ENCODE measurements around the gene SULT1C3. TPM values are rescaled to one million over a fixed set of nuclear protein-coding genes. Genes with fewer than 3 reads are reported as not detected.

SULT1C3 gene
- polyA plus RNA-seq, 1 donor (not counting 4 experiments of a cell fraction or from before 2014, with no cell fraction given) = not detected

DNA sequence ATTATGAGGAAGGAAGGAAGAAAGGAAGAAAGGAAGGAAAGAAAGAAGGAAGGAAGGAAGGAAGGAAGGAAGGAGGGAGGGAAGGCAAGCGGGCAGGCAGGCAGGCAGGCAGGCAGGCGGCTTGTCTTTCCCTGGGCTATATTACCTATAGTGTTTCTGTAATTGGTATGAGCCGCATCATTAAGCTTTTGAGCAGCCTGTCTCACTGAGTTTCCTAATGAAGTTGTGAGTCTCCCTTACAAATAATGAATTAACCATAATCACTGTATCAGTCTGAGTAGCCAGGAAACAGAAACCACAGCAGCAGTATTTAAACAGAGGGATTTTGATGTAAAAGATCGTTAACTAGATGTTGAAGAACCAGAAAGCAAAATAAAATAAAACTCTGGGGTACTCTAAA is 11.8 kb upstream of the SULT1C3 start:
- Histone ChIP-seq H3K9me3 (ENCODE audit: control insufficient read depth, low read depth, low read length) (peaks cover 2% of the 10 kb centered on the region), H2AFZ (ENCODE audit: control insufficient read depth, low read length) (no peak overlapping the region), H3K4me1 (ENCODE audit: control insufficient read depth, extremely low read depth, insufficient read depth, low read length) (no peaks in the 10 kb centered on the region), H3K36me3 (ENCODE audit: control insufficient read depth in 2 of 2, extremely low read depth in 1 of 2, insufficient read depth in 2 of 2, low read length in 2 of 2) (no peaks in the 10 kb centered on the region), H3K27ac (ENCODE audit: control insufficient read depth, insufficient read depth, low read length) (no peak overlapping the region), H3K9me1 (ENCODE audit: control insufficient read depth, extremely low read depth, insufficient read depth, low read length) (no peaks in the 10 kb centered on the region), H3K27me3 (ENCODE audit: control insufficient read depth, extremely low read depth, insufficient read depth, low read length) (no peaks in the 10 kb centered on the region), H3K4me3 (ENCODE audit: control insufficient read depth in 2 of 3, extremely low read depth in 1 of 3, insufficient read depth in 2 of 3, low read depth in 1 of 3, low read length in 3 of 3) (no peak overlapping the region), H3K9ac (ENCODE audit: control insufficient read depth, extremely low read depth, insufficient read depth, low read length) (no peak overlapping the region), H4K20me1 (ENCODE audit: control insufficient read depth, extremely low read depth, insufficient read depth, low read length) (no peaks in the 10 kb centered on the region), H3K4me2 (ENCODE audit: control insufficient read depth, extremely low read depth, insufficient read depth, low read depth, low read length) (no peak overlapping the region), H3K79me2 (ENCODE audit: control insufficient read depth, insufficient read depth, low read length) (no peaks in the 10 kb centered on the region)
- dilution Hi-C loops (cut with MboI; ENCODE audit: extremely low pct_ligation_motif_present, low sequenced_read_pairs) = no loop called here
- FAIRE-seq (no peak), DNase-seq (ENCODE audit: low read depth, low spot score) (no peak)
- TF ChIP-seq, protein P1, sequence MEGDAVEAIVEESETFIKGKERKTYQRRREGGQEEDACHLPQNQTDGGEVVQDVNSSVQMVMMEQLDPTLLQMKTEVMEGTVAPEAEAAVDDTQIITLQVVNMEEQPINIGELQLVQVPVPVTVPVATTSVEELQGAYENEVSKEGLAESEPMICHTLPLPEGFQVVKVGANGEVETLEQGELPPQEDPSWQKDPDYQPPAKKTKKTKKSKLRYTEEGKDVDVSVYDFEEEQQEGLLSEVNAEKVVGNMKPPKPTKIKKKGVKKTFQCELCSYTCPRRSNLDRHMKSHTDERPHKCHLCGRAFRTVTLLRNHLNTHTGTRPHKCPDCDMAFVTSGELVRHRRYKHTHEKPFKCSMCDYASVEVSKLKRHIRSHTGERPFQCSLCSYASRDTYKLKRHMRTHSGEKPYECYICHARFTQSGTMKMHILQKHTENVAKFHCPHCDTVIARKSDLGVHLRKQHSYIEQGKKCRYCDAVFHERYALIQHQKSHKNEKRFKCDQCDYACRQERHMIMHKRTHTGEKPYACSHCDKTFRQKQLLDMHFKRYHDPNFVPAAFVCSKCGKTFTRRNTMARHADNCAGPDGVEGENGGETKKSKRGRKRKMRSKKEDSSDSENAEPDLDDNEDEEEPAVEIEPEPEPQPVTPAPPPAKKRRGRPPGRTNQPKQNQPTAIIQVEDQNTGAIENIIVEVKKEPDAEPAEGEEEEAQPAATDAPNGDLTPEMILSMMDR (optimal IDR thresholded peaks at IDR 0.05 in 1 of 3, IDR thresholded peaks at IDR 0.05 in 1 of 3, conservative IDR thresholded peaks at IDR 0.05 in 1 of 3; ENCODE audit: extremely low read depth in 1 of 3, insufficient read depth in 2 of 3, low read length in 3 of 3) = no peak
- no peak for TF ChIP-seq EZH2 (IDR thresholded peaks at IDR 0.05; ENCODE audit: low read length)

DNA sequence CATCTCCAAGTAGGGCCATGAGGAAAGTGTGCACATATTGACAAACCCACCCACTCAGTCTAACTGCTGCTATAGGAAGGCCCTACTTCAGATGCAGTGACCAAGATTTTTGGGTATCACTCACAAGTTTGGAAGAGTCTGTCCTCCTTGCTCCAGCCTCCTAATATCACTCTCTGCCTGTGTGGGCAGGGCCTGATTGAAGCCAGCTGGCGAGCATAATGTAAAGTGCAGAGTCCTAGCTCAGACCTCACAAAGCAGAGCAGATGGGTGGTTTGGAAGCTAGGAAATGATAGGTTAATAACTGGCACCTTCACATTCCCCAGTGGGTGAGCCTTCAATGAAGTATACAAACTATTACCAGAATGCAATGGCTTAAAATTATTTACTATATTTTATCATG is 11.2 kb upstream of the SULT1C3 start:
- Histone ChIP-seq H3K4me2 (ENCODE audit: control insufficient read depth, extremely low read depth, insufficient read depth, low read depth, low read length) (no peak overlapping the region), H3K9ac (ENCODE audit: control insufficient read depth, extremely low read depth, insufficient read depth, low read length) (no peak overlapping the region), H2AFZ (ENCODE audit: control insufficient read depth, low read length) (no peak overlapping the region), H3K4me1 (ENCODE audit: control insufficient read depth, extremely low read depth, insufficient read depth, low read length) (no peaks in the 10 kb centered on the region), H3K4me3 (ENCODE audit: control insufficient read depth in 2 of 3, extremely low read depth in 1 of 3, insufficient read depth in 2 of 3, low read depth in 1 of 3, low read length in 3 of 3) (no peak overlapping the region), H3K9me3 (ENCODE audit: control insufficient read depth, low read depth, low read length) (peaks cover 2% of the 10 kb centered on the region), H4K20me1 (ENCODE audit: control insufficient read depth, extremely low read depth, insufficient read depth, low read length) (no peaks in the 10 kb centered on the region), H3K36me3 (ENCODE audit: control insufficient read depth in 2 of 2, extremely low read depth in 1 of 2, insufficient read depth in 2 of 2, low read length in 2 of 2) (no peaks in the 10 kb centered on the region), H3K27me3 (ENCODE audit: control insufficient read depth, extremely low read depth, insufficient read depth, low read length) (no peaks in the 10 kb centered on the region), H3K9me1 (ENCODE audit: control insufficient read depth, extremely low read depth, insufficient read depth, low read length) (no peaks in the 10 kb centered on the region), H3K79me2 (ENCODE audit: control insufficient read depth, insufficient read depth, low read length) (no peaks in the 10 kb centered on the region), H3K27ac (ENCODE audit: control insufficient read depth, insufficient read depth, low read length) (no peak overlapping the region)
- TF ChIP-seq, protein P1 (optimal IDR thresholded peaks at IDR 0.05 in 1 of 3, IDR thresholded peaks at IDR 0.05 in 1 of 3, conservative IDR thresholded peaks at IDR 0.05 in 1 of 3; ENCODE audit: extremely low read depth in 1 of 3, insufficient read depth in 2 of 3, low read length in 3 of 3) = no peak
- TF ChIP-seq EZH2 (IDR thresholded peaks at IDR 0.05; ENCODE audit: low read length) = no peak
- DNase-seq (ENCODE audit: low read depth, low spot score) = no peak
- FAIRE-seq = no peak
- dilution Hi-C loops (cut with MboI; ENCODE audit: extremely low pct_ligation_motif_present, low sequenced_read_pairs) = no loop called here

Data from keratinocyte (primary cell).